ENCODE data around the gene OR2A1. TPM values are rescaled to one million over a fixed set of nuclear protein-coding genes. Genes with fewer than 3 reads are reported as not detected.
"Not testable (repeated sequence)": the region's sequence is repeated elsewhere in the genome, so short reads cannot be mapped to it uniquely, and the experiment has no call there.

The OR2A1 gene
- under 0.01 TPM in 1 of 2 replicates, not detected in the other for total RNA-seq (2012; rRNA removed)

GRCh38 chr7:144311872-144312469, at the start of gene OR2A1:
Gene OR2A1 (plus strand): TSS chr7:144312419. CDS start chr7:144318125, 5,706 bp downstream.
- H3K36me3 ChIP-seq (ENCODE audit: insufficient read depth, low read length); H3K4me2 ChIP-seq (ENCODE audit: low read length); H3K4me1 ChIP-seq (ENCODE audit: control insufficient read depth, insufficient read depth, low read length); H3K9me3 ChIP-seq (replicated peaks; ENCODE audit: low read length); H3K9ac ChIP-seq (ENCODE audit: low read depth, low read length); H3K4me3 ChIP-seq (ENCODE audit: low read length); H3K27me3 ChIP-seq (ENCODE audit: control insufficient read depth, insufficient read depth, low read length): not testable (repeated sequence)

GRCh38 chr7:144264692-144265091, 47.5 kb upstream of the OR2A1 start, which contains the start of gene OR2A7:
Gene OR2A7 (minus strand): TSS chr7:144264792. CDS start chr7:144259628, 5,164 bp downstream.
- H3K4me2 ChIP-seq (ENCODE audit: low read length); H3K4me1 ChIP-seq (ENCODE audit: control insufficient read depth, insufficient read depth, low read length); H3K4me3 ChIP-seq (ENCODE audit: low read length); H3K36me3 ChIP-seq (ENCODE audit: insufficient read depth, low read length); H3K9me3 ChIP-seq (replicated peaks; ENCODE audit: low read length); H3K9ac ChIP-seq (ENCODE audit: low read depth, low read length); H3K27me3 ChIP-seq (ENCODE audit: control insufficient read depth, insufficient read depth, low read length): not testable (repeated sequence)

- not testable (repeated sequence) for H3K4me1 ChIP-seq (ENCODE audit: control insufficient read depth, insufficient read depth, low read length); H3K36me3 ChIP-seq (ENCODE audit: insufficient read depth, low read length); H3K27me3 ChIP-seq (ENCODE audit: control insufficient read depth, insufficient read depth, low read length); H3K9me3 ChIP-seq (replicated peaks; ENCODE audit: low read length); H3K4me3 ChIP-seq (ENCODE audit: low read length); H3K4me2 ChIP-seq (ENCODE audit: low read length); H3K9ac ChIP-seq (ENCODE audit: low read depth, low read length)
These were observed 43.0 kb upstream of the OR2A1 start, which contains the start of gene CTAGE8 for GRCh38 chr7:144269188-144269587. Gene CTAGE8 (minus strand): TSS chr7:144269288. CDS start chr7:144269250, 38 bp downstream.

- H3K9me3 ChIP-seq (replicated peaks; ENCODE audit: low read length); H3K36me3 ChIP-seq (ENCODE audit: insufficient read depth, low read length); H3K9ac ChIP-seq (ENCODE audit: low read depth, low read length); H3K4me2 ChIP-seq (ENCODE audit: low read length); H3K4me3 ChIP-seq (ENCODE audit: low read length); H3K27me3 ChIP-seq (ENCODE audit: control insufficient read depth, insufficient read depth, low read length); H3K4me1 ChIP-seq (ENCODE audit: control insufficient read depth, insufficient read depth, low read length): not testable (repeated sequence)
These were observed 36.9 kb upstream of the OR2A1 start for GRCh38 chr7:144275281-144275680.

GRCh38 chr7:144280010-144280409, 32.2 kb upstream of the OR2A1 start:
- H3K4me1 ChIP-seq (ENCODE audit: control insufficient read depth, insufficient read depth, low read length); H3K9ac ChIP-seq (ENCODE audit: low read depth, low read length); H3K9me3 ChIP-seq (replicated peaks; ENCODE audit: low read length); H3K4me3 ChIP-seq (ENCODE audit: low read length); H3K4me2 ChIP-seq (ENCODE audit: low read length); H3K36me3 ChIP-seq (ENCODE audit: insufficient read depth, low read length); H3K27me3 ChIP-seq (ENCODE audit: control insufficient read depth, insufficient read depth, low read length): not testable (repeated sequence)

GRCh38 chr7:144281981-144282380, 30.2 kb upstream of the OR2A1 start:
- H3K36me3 ChIP-seq (ENCODE audit: insufficient read depth, low read length); H3K9me3 ChIP-seq (replicated peaks; ENCODE audit: low read length); H3K4me1 ChIP-seq (ENCODE audit: control insufficient read depth, insufficient read depth, low read length); H3K9ac ChIP-seq (ENCODE audit: low read depth, low read length); H3K4me2 ChIP-seq (ENCODE audit: low read length); H3K27me3 ChIP-seq (ENCODE audit: control insufficient read depth, insufficient read depth, low read length); H3K4me3 ChIP-seq (ENCODE audit: low read length): not testable (repeated sequence)

- not testable (repeated sequence) for H3K4me1 ChIP-seq (ENCODE audit: control insufficient read depth, insufficient read depth, low read length); H3K9me3 ChIP-seq (replicated peaks; ENCODE audit: low read length); H3K27me3 ChIP-seq (ENCODE audit: control insufficient read depth, insufficient read depth, low read length); H3K4me3 ChIP-seq (ENCODE audit: low read length); H3K4me2 ChIP-seq (ENCODE audit: low read length); H3K36me3 ChIP-seq (ENCODE audit: insufficient read depth, low read length); H3K9ac ChIP-seq (ENCODE audit: low read depth, low read length)
These were observed 29.7 kb upstream of the OR2A1 start for GRCh38 chr7:144282490-144282889.

GRCh38 chr7:144283716-144284115, 28.5 kb upstream of the OR2A1 start:
- not testable (repeated sequence) for H3K9ac ChIP-seq (ENCODE audit: low read depth, low read length); H3K4me2 ChIP-seq (ENCODE audit: low read length); H3K9me3 ChIP-seq (replicated peaks; ENCODE audit: low read length); H3K36me3 ChIP-seq (ENCODE audit: insufficient read depth, low read length); H3K4me3 ChIP-seq (ENCODE audit: low read length); H3K27me3 ChIP-seq (ENCODE audit: control insufficient read depth, insufficient read depth, low read length); H3K4me1 ChIP-seq (ENCODE audit: control insufficient read depth, insufficient read depth, low read length)

GRCh38 chr7:144287171-144287784, 24.9 kb upstream of the OR2A1 start:
- not testable (repeated sequence) for H3K27me3 ChIP-seq (ENCODE audit: control insufficient read depth, insufficient read depth, low read length); H3K9me3 ChIP-seq (replicated peaks; ENCODE audit: low read length)

GRCh38 chr7:144291607-144292006, 20.6 kb upstream of the OR2A1 start:
- not testable (repeated sequence) for H3K36me3 ChIP-seq (ENCODE audit: insufficient read depth, low read length); H3K9me3 ChIP-seq (replicated peaks; ENCODE audit: low read length); H3K4me3 ChIP-seq (ENCODE audit: low read length); H3K4me1 ChIP-seq (ENCODE audit: control insufficient read depth, insufficient read depth, low read length); H3K4me2 ChIP-seq (ENCODE audit: low read length); H3K9ac ChIP-seq (ENCODE audit: low read depth, low read length); H3K27me3 ChIP-seq (ENCODE audit: control insufficient read depth, insufficient read depth, low read length)

More at GRCh38 chr7:144287171-144287784, 24.9 kb upstream of the OR2A1 start:
- H3K4me3 ChIP-seq (ENCODE audit: low read length); H3K4me1 ChIP-seq (ENCODE audit: control insufficient read depth, insufficient read depth, low read length); H3K36me3 ChIP-seq (ENCODE audit: insufficient read depth, low read length); H3K9ac ChIP-seq (ENCODE audit: low read depth, low read length); H3K4me2 ChIP-seq (ENCODE audit: low read length): not testable (repeated sequence)

- not testable (repeated sequence) for H3K9me3 ChIP-seq (replicated peaks; ENCODE audit: low read length); H3K9ac ChIP-seq (ENCODE audit: low read depth, low read length); H3K27me3 ChIP-seq (ENCODE audit: control insufficient read depth, insufficient read depth, low read length); H3K4me1 ChIP-seq (ENCODE audit: control insufficient read depth, insufficient read depth, low read length); H3K4me2 ChIP-seq (ENCODE audit: low read length); H3K4me3 ChIP-seq (ENCODE audit: low read length); H3K36me3 ChIP-seq (ENCODE audit: insufficient read depth, low read length)
These were observed 19.6 kb upstream of the OR2A1 start for GRCh38 chr7:144292384-144293161.

All from skeletal muscle satellite cell (primary cell).